ENCODE results near the gene ALS2CL. TPM values are rescaled to one million over a fixed set of nuclear protein-coding genes. Genes with fewer than 3 reads are reported as not detected.
A peak's percentile ranks its signal among the peaks of the same experiment; 100 is the strongest.

The ALS2CL gene
- total and polyA plus RNA-seq, 4 experiments from 2014 or later: 3.2 to 29.8 (median 16.5) TPM

GRCh38 chr3:46733026-46733800 is 39.7 kb upstream of the ALS2CL start:
- H3K4me1 Mint-ChIP-seq: no peaks in the 10 kb centered on the region
- no peaks in the 10 kb centered on the region for H3K9me3 ChIP-seq (ENCODE audit: control insufficient read depth in 1 of 2, low read length in 2 of 2)
- H3K4me1 ChIP-seq (ENCODE audit: insufficient read depth, low read length): no peaks in the 10 kb centered on the region
- H3K36me3 Mint-ChIP-seq: no peaks in the 10 kb centered on the region
- H3K9me3 Mint-ChIP-seq: no peaks in the 10 kb centered on the region
- no peak overlapping the region for H3K27ac Mint-ChIP-seq
- no peaks in the 10 kb centered on the region for H3K27me3 ChIP-seq (ENCODE audit: insufficient read depth, low read length)
- H3K27ac ChIP-seq (ENCODE audit: low read depth, low read length): no peak overlapping the region
- CTCF ChIA-PET (ENCODE audit: partially characterized antibody): no interaction called here
- POLR2A ChIA-PET (ENCODE audit: partially characterized antibody): no interaction called here
- intact Hi-C loops (cut with micrococcal nuclease): no loop called here
- no peak overlapping the region for H3K4me3 ChIP-seq (ENCODE audit: low read length in 2 of 2)
- peaks cover 8 to 9% of the 10 kb centered on the region in 2 donors for H3K27me3 Mint-ChIP-seq
- H3K4me3 Mint-ChIP-seq: no peak overlapping the region
- no peak for DNase-seq
- no peaks in the 10 kb centered on the region for H3K36me3 ChIP-seq (ENCODE audit: insufficient read depth, low read length)

GRCh38 chr3:46731795-46732194 is 38.3 kb upstream of the ALS2CL start:
- Mint-ChIP-seq H3K4me3 (no peak overlapping the region), H3K36me3 (no peaks in the 10 kb centered on the region), H3K27ac (peak overlapping the region in 1 of 7 donors; percentile 52), H3K9me3 (no peaks in the 10 kb centered on the region), H3K4me1 (no peaks in the 10 kb centered on the region), H3K27me3 (peaks cover 5 to 9% of the 10 kb centered on the region in 2 donors)
- DNase-seq: no peak
- CTCF ChIA-PET (ENCODE audit: partially characterized antibody): no interaction called here
- Histone ChIP-seq H3K4me3 (ENCODE audit: low read length in 2 of 2) (no peak overlapping the region), H3K36me3 (ENCODE audit: insufficient read depth, low read length) (no peaks in the 10 kb centered on the region), H3K27me3 (ENCODE audit: insufficient read depth, low read length) (no peaks in the 10 kb centered on the region), H3K27ac (ENCODE audit: low read depth, low read length) (no peak overlapping the region), H3K9me3 (ENCODE audit: control insufficient read depth in 1 of 2, low read length in 2 of 2) (no peaks in the 10 kb centered on the region), H3K4me1 (ENCODE audit: insufficient read depth, low read length) (no peaks in the 10 kb centered on the region)
- POLR2A ChIA-PET (ENCODE audit: partially characterized antibody): no interaction called here
- intact Hi-C loops (cut with micrococcal nuclease): no loop called here

GRCh38 chr3:46730819-46731218 is 37.3 kb upstream of the ALS2CL start:
- Mint-ChIP-seq H3K9me3 (no peaks in the 10 kb centered on the region), H3K27me3 (peaks cover 5 to 10% of the 10 kb centered on the region in 2 donors), H3K4me3 (no peak overlapping the region), H3K36me3 (no peaks in the 10 kb centered on the region), H3K4me1 (no peaks in the 10 kb centered on the region), H3K27ac (no peak overlapping the region)
- H3K27me3 ChIP-seq (ENCODE audit: insufficient read depth, low read length): no peaks in the 10 kb centered on the region
- CTCF ChIA-PET (ENCODE audit: partially characterized antibody): no interaction called here
- intact Hi-C loops (cut with micrococcal nuclease): no loop called here
- no peak overlapping the region for H3K4me3 ChIP-seq (ENCODE audit: low read length in 2 of 2)
- H3K27ac ChIP-seq (ENCODE audit: low read depth, low read length): no peak overlapping the region
- POLR2A ChIA-PET (ENCODE audit: partially characterized antibody): no interaction called here
- H3K36me3 ChIP-seq (ENCODE audit: insufficient read depth, low read length): no peaks in the 10 kb centered on the region
- H3K4me1 ChIP-seq (ENCODE audit: insufficient read depth, low read length): no peaks in the 10 kb centered on the region
- DNase-seq: no peak
- H3K9me3 ChIP-seq (ENCODE audit: control insufficient read depth in 1 of 2, low read length in 2 of 2): no peaks in the 10 kb centered on the region

- Histone ChIP-seq H3K36me3 (ENCODE audit: insufficient read depth, low read length) (no peaks in the 10 kb centered on the region), H3K4me3 (ENCODE audit: low read length in 2 of 2) (no peak overlapping the region), H3K27ac (ENCODE audit: low read depth, low read length) (no peak overlapping the region), H3K4me1 (ENCODE audit: insufficient read depth, low read length) (no peaks in the 10 kb centered on the region), H3K27me3 (ENCODE audit: insufficient read depth, low read length) (no peaks in the 10 kb centered on the region), H3K9me3 (ENCODE audit: control insufficient read depth in 1 of 2, low read length in 2 of 2) (no peaks in the 10 kb centered on the region)
- H3K4me3 Mint-ChIP-seq: no peak overlapping the region
- peaks cover 5 to 13% of the 10 kb centered on the region in 2 donors for H3K27me3 Mint-ChIP-seq
- peak overlapping the region in 1 of 7 donors; percentile 37 for H3K27ac Mint-ChIP-seq
- no peaks in the 10 kb centered on the region for H3K9me3 Mint-ChIP-seq
- POLR2A ChIA-PET (ENCODE audit: partially characterized antibody): no interaction called here
- no peaks in the 10 kb centered on the region for H3K4me1 Mint-ChIP-seq
- DNase-seq: no peak
- intact Hi-C loops (cut with micrococcal nuclease): no loop called here
- no peaks in the 10 kb centered on the region for H3K36me3 Mint-ChIP-seq
- CTCF ChIA-PET (ENCODE audit: partially characterized antibody): no interaction called here
These were observed 35.6 kb upstream of the ALS2CL start for GRCh38 chr3:46729038-46729437.

GRCh38 chr3:46725621-46726314 is 32.3 kb upstream of the ALS2CL start:
- Histone ChIP-seq H3K27ac (ENCODE audit: low read depth, low read length) (no peak overlapping the region), H3K4me1 (ENCODE audit: insufficient read depth, low read length) (no peaks in the 10 kb centered on the region), H3K4me3 (ENCODE audit: low read length in 2 of 2) (no peak overlapping the region), H3K36me3 (ENCODE audit: insufficient read depth, low read length) (no peaks in the 10 kb centered on the region), H3K9me3 (ENCODE audit: control insufficient read depth in 1 of 2, low read length in 2 of 2) (no peaks in the 10 kb centered on the region), H3K27me3 (ENCODE audit: insufficient read depth, low read length) (no peaks in the 10 kb centered on the region)
- H3K4me1 Mint-ChIP-seq: no peaks in the 10 kb centered on the region
- intact Hi-C loops (cut with micrococcal nuclease): no loop called here
- peaks cover 0 to 5% of the 10 kb centered on the region in 2 donors for H3K36me3 Mint-ChIP-seq
- DNase-seq: no peak
- peaks cover 0 to 4% (median 0%) of the 10 kb centered on the region in 8 donors for H3K9me3 Mint-ChIP-seq
- peak overlapping the region in 1 of 7 donors; percentile 40 for H3K27ac Mint-ChIP-seq
- CTCF ChIA-PET (ENCODE audit: partially characterized antibody): no interaction called here
- POLR2A ChIA-PET (ENCODE audit: partially characterized antibody): no interaction called here
- H3K4me3 Mint-ChIP-seq: no peak overlapping the region
- peaks cover 6 to 10% of the 10 kb centered on the region in 2 donors for H3K27me3 Mint-ChIP-seq

- Histone ChIP-seq H3K4me3 (ENCODE audit: low read length in 2 of 2) (no peak overlapping the region), H3K9me3 (ENCODE audit: control insufficient read depth in 1 of 2, low read length in 2 of 2) (no peaks in the 10 kb centered on the region), H3K27me3 (ENCODE audit: insufficient read depth, low read length) (no peaks in the 10 kb centered on the region), H3K4me1 (ENCODE audit: insufficient read depth, low read length) (no peaks in the 10 kb centered on the region), H3K36me3 (ENCODE audit: insufficient read depth, low read length) (no peaks in the 10 kb centered on the region), H3K27ac (ENCODE audit: low read depth, low read length) (no peak overlapping the region)
- Mint-ChIP-seq H3K27ac (peak overlapping the region in 1 of 7 donors; percentile 14), H3K9me3 (peaks cover 0 to 4% (median 0%) of the 10 kb centered on the region in 8 donors), H3K27me3 (peaks cover 8 to 10% of the 10 kb centered on the region in 2 donors), H3K4me3 (peak overlapping the region in 1 of 8 donors; percentile 4), H3K36me3 (peaks cover 0 to 5% of the 10 kb centered on the region in 2 donors), H3K4me1 (no peaks in the 10 kb centered on the region)
- DNase-seq: no peak
- ChIA-PET CTCF (ENCODE audit: partially characterized antibody) (no interaction called here), POLR2A (ENCODE audit: partially characterized antibody) (no interaction called here)
- intact Hi-C loops (cut with micrococcal nuclease): no loop called here
These were observed 30.9 kb upstream of the ALS2CL start for GRCh38 chr3:46724424-46724823.

GRCh38 chr3:46722443-46722842 is 29.0 kb upstream of the ALS2CL start:
- CTCF ChIA-PET (ENCODE audit: partially characterized antibody): interaction anchor here (1.6 kb wide), 1 partner anchor 9 kb away, joined by 4 read pairs; no protein-coding TSS in a partner anchor

More at GRCh38 chr3:46722443-46722842, 29.0 kb upstream of the ALS2CL start:
- Histone ChIP-seq H3K9me3 (ENCODE audit: control insufficient read depth in 1 of 2, low read length in 2 of 2) (no peaks in the 10 kb centered on the region), H3K4me1 (ENCODE audit: insufficient read depth, low read length) (no peaks in the 10 kb centered on the region), H3K36me3 (ENCODE audit: insufficient read depth, low read length) (no peaks in the 10 kb centered on the region), H3K27ac (ENCODE audit: low read depth, low read length) (no peak overlapping the region), H3K27me3 (ENCODE audit: insufficient read depth, low read length) (no peaks in the 10 kb centered on the region), H3K4me3 (ENCODE audit: low read length in 2 of 2) (no peak overlapping the region)
- peaks cover 0 to 5% of the 10 kb centered on the region in 2 donors for H3K36me3 Mint-ChIP-seq
- H3K4me3 Mint-ChIP-seq: no peak overlapping the region
- peaks cover 5 to 15% of the 10 kb centered on the region in 2 donors for H3K27me3 Mint-ChIP-seq
- peaks cover 0 to 4% (median 0%) of the 10 kb centered on the region in 8 donors for H3K9me3 Mint-ChIP-seq
- peaks cover 0 to 2% (median 0%) of the 10 kb centered on the region in 4 donors for H3K4me1 Mint-ChIP-seq
- intact Hi-C loops (cut with micrococcal nuclease): no loop called here
- no peak for DNase-seq
- H3K27ac Mint-ChIP-seq: no peak overlapping the region
- POLR2A ChIA-PET (ENCODE audit: partially characterized antibody): no interaction called here

Data from CD4-positive, alpha-beta memory T cell (primary cell).